Activated B cell treated with CpG ODN at 0.5 μM for 24 hours (primary cell): Measurements from ENCODE around the gene HPSE2. TPM values are rescaled to one million over a fixed set of nuclear protein-coding genes. Genes with fewer than 3 reads are reported as not detected.

Experiments used
- ATAC-seq: fragments of 200-7000 bp; cut with Tn5 transposase; one replicate; pipeline ENCODE4 v1.10.0; 2021; ENCODE audit warnings: low read depth, mild to moderate bottlenecking, moderate library complexity
- CTCF ChIA-PET: fragments of 350-600 bp; sonication (Branson Sonifier 250); formaldehyde crosslinking; loops from one replicate; lab custom pipeline; 2021; ENCODE audit warnings: antibody characterized with exemption; lab: Charles Lee
- POLR2A ChIA-PET: fragments of 350-600 bp; sonication (Branson Sonifier 250); formaldehyde crosslinking; loops from one replicate; lab custom pipeline; 2021; ENCODE audit warnings: antibody characterized with exemption; lab: Charles Lee
- DNase-seq: peaks from one replicate; pipeline ENCODE4 v3.0.0; 2022
- H3K27ac Mint-ChIP-seq: one replicate; pipeline ENCODE4 v1.8.0; 2020; ENCODE audit warnings: mixed read lengths
- H3K27me3 Mint-ChIP-seq: one replicate; pipeline ENCODE4 v1.8.0; 2021; ENCODE audit warnings: mixed read lengths
- H3K36me3 Mint-ChIP-seq: one replicate; pipeline ENCODE4 v1.8.0; 2021; ENCODE audit warnings: low read depth, mixed read lengths
- H3K4me1 Mint-ChIP-seq: one replicate; pipeline ENCODE4 v1.8.0; 2021; ENCODE audit warnings: mixed read lengths
- H3K4me3 Mint-ChIP-seq: one replicate; pipeline ENCODE4 v1.8.0; 2020; ENCODE audit warnings: mild to moderate bottlenecking, mixed read lengths
- H3K9me3 Mint-ChIP-seq: one replicate; pipeline ENCODE4 v1.8.0; 2020; ENCODE audit warnings: mixed read lengths
- CTCF ChIP-seq: fragments of 200-600 bp; IDR thresholded peaks from one replicate; pipeline ENCODE4 v1.8.0; 2022; ENCODE audit warnings: antibody characterized with exemption, mild to moderate bottlenecking
- intact Hi-C: fragments of 100-400 bp; cut with micrococcal nuclease; formaldehyde crosslinking; loops from one replicate; pipeline ENCODE4 v1.15.1; 2024
- total RNA-seq: library from RNA; stranded (reverse); gene quantifications from 2 replicates; pipeline ENCODE4 v1.2.3, GENCODE V29; 2022

The HPSE2 gene
- total RNA-seq, 1 donor from 2014 or later = not detected

- no peaks in the 10 kb centered on the region for H3K36me3 Mint-ChIP-seq
- DNase-seq (no peak), ATAC-seq (no peak)
- no peak overlapping the region for H3K27ac Mint-ChIP-seq
- TF ChIP-seq CTCF = no peak
- H3K27me3 Mint-ChIP-seq = peaks cover 6% of the 10 kb centered on the region
- H3K4me3 Mint-ChIP-seq = no peak overlapping the region
- ChIA-PET POLR2A (no interaction called here), CTCF (no interaction called here)
- intact Hi-C loops = no loop called here
- no peaks in the 10 kb centered on the region for H3K4me1 Mint-ChIP-seq
- no peaks in the 10 kb centered on the region for H3K9me3 Mint-ChIP-seq
Measured at GRCh38 chr10:98528166-98528804, 707.4 kb downstream of the HPSE2 start.

GRCh38 chr10:98525969-98526368, 709.7 kb downstream of the HPSE2 start:
- Mint-ChIP-seq H3K36me3 (no peaks in the 10 kb centered on the region), H3K27ac (no peak overlapping the region), H3K4me3 (no peak overlapping the region), H3K27me3 (peaks cover 4% of the 10 kb centered on the region), H3K4me1 (no peaks in the 10 kb centered on the region), H3K9me3 (no peaks in the 10 kb centered on the region)
- POLR2A ChIA-PET = no interaction called here
- intact Hi-C loops = no loop called here
- CTCF ChIA-PET = no interaction called here
- no peak for ATAC-seq
- TF ChIP-seq CTCF = no peak
- DNase-seq = no peak

GRCh38 chr10:98524124-98524523, 711.5 kb downstream of the HPSE2 start:
- ATAC-seq = no peak
- ChIA-PET POLR2A (no interaction called here), CTCF (no interaction called here)
- Mint-ChIP-seq H3K27me3 (peaks cover 6% of the 10 kb centered on the region), H3K9me3 (no peaks in the 10 kb centered on the region), H3K4me1 (no peaks in the 10 kb centered on the region), H3K36me3 (no peaks in the 10 kb centered on the region), H3K27ac (no peak overlapping the region), H3K4me3 (no peak overlapping the region)
- no peak for DNase-seq
- no peak for TF ChIP-seq CTCF
- intact Hi-C loops = no loop called here

GRCh38 chr10:98519841-98520240, 715.8 kb downstream of the HPSE2 start:
- intact Hi-C loops = no loop called here
- no peaks in the 10 kb centered on the region for H3K4me1 Mint-ChIP-seq
- no peaks in the 10 kb centered on the region for H3K36me3 Mint-ChIP-seq
- peaks cover 18% of the 10 kb centered on the region for H3K27me3 Mint-ChIP-seq
- no peaks in the 10 kb centered on the region for H3K9me3 Mint-ChIP-seq
- no peak overlapping the region for H3K4me3 Mint-ChIP-seq
- H3K27ac Mint-ChIP-seq = no peak overlapping the region
- ChIA-PET POLR2A (no interaction called here), CTCF (no interaction called here)
- no peak for TF ChIP-seq CTCF
- DNase-seq = no peak
- no peak for ATAC-seq

GRCh38 chr10:98517672-98518071, 718.0 kb downstream of the HPSE2 start:
- Mint-ChIP-seq H3K27ac (no peak overlapping the region), H3K36me3 (no peaks in the 10 kb centered on the region), H3K27me3 (peaks cover 22% of the 10 kb centered on the region), H3K9me3 (no peaks in the 10 kb centered on the region), H3K4me1 (no peaks in the 10 kb centered on the region), H3K4me3 (no peak overlapping the region)
- CTCF ChIA-PET = no interaction called here
- DNase-seq = no peak
- no peak for ATAC-seq
- POLR2A ChIA-PET = no interaction called here
- intact Hi-C loops = no loop called here
- TF ChIP-seq CTCF = no peak
